NCI-H1092 (cell line): ENCODE measurements around the gene IFT52.
"Not testable (repeated sequence)": the region's sequence is repeated elsewhere in the genome, so short reads cannot be mapped to it uniquely, and the experiment has no call there.

Source experiments
- DNase-seq: peaks from one replicate; lab custom pipeline; 2025; lab: John Stamatoyannopoulos, UW

IFT52 gene

DNA sequence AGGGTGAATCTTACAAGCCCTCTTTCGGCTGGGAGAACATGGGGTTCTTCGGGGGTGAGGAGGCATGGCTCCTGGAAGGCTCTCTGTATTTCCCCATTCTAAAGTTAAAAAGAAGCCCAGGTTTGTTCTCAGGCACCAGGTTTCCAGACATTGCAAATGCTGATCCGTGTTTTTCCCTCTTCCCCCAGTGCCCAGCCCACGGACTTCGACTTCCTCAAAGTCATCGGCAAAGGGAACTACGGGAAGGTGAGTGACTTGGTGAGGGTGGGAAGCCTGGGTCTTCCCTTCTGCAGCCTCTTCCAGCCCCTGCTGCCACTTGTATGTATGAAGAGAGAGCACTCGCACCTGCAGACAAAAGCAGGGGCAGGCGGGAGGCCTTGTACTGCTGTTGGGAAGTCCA is 23.3 kb upstream of the IFT52 start:
- DNase-seq = no peak

DNA sequence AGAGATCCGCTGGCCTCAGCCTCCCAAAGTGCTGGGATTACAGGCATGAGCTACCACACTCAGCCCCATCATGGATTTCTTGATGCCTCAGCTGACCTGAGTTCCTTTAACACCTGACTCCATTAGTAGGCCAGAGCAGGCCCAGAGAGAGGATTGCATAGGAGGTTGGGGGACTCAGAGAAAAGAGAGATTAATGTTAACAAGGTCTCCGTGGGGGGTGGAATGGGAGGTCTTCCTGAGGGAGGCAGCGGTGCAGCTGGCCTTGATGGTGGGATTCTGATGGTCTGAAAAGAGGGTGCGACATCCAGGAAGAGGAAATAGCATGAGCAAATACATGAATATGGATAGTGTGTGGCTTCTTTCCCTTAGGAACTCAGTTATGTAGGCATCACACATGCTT is 22.0 kb upstream of the IFT52 start:
- no peak for DNase-seq

DNA sequence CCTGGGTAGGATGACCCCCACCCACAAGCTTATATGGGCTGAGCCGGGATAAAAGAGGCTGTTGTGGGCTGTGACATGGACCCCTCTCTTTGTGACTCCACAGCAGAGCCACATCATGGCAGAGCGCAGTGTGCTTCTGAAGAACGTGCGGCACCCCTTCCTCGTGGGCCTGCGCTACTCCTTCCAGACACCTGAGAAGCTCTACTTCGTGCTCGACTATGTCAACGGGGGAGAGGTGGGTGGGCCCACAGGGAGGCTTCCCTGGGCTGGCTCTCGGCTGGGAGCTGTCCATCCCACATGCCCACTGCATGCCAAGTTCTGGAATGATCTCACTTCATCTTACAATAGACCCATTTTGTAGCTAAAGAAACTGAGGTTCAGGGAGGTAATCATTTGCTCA is 21.5 kb upstream of the IFT52 start:
- no peak for DNase-seq

DNA sequence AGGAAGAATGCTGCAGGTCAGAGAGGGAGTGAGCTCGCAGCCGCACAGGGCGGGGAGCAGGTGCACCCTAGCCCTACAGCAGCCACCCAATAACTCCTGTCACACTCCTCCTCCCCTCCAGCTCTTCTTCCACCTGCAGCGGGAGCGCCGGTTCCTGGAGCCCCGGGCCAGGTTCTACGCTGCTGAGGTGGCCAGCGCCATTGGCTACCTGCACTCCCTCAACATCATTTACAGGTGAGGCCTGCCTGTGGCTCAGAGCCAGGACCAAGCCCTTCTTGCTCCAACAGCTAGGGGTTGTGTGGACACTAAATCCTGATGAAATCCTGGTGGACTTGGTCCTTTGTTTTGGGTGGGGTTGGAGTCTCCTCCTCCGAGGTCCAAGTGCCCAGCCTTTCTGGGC is 20.2 kb upstream of the IFT52 start:
- no peak for DNase-seq

DNA sequence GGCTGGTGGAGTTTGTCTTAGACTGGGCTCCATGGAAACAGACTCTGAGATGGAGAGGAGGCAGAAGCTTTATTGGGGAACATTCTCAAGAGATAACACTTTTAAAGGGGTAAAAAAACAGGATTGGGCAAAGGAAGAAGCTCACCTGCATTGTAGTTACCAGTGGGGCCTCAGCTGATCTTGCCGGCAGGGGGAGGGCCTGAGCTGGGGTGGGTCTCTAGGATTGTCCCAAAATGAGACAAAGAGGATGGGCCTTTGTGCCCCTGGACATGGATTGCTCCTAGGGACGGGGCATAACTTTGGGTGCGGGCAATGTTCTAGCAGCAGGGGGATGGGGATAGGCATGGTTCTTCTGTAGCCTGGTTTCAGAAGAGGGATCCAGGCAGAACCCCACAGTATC is 19.4 kb upstream of the IFT52 start:
- no peak for DNase-seq

GRCh38 chr20:43571771-43572170 is 19.0 kb upstream of the IFT52 start:
- DNase-seq = no peak

- no peak for DNase-seq
These were observed 17.8 kb upstream of the IFT52 start for GRCh38 chr20:43572891-43573290.

GRCh38 chr20:43576108-43576507 is 14.6 kb upstream of the IFT52 start:
- no peak for DNase-seq

- DNase-seq = no peak
These were observed 10.6 kb upstream of the IFT52 start for GRCh38 chr20:43579861-43580793.

DNA sequence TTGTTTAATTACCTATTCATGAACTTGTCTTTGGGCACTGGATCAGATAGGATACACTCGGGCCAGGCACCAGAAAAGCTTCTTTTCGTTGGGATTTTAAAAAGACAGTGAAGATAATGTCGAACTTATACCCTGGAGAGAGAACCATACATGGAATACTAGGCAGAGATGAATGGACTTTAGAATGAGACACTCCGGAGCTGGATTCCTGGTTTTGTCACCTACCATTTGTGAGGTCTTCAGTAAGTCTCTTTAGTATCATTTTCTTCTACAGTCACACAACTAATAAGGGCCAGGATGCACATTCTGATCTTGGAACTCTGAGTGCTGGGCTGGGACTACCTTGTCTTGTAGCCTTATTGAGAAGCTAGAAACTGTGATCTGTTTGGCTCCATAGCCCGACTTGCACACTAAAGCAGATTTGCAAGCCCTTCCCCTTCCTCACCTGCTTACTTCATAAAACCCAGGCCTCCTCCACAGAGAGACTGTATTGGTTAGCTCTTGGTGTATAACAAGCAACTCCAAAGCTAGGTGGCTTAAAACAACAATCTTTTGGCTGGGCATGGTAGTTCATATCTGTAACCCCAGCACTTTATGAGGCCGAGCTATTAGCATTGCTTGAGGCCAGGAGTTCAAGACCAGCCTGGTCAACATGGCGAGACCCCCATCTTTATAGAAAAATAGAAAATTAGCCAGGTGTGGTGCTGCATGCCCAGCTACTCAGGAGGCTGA is 7.4 kb upstream of the IFT52 start:
- no peak for DNase-seq

- no peak for DNase-seq
These were observed 6.7 kb upstream of the IFT52 start for GRCh38 chr20:43583982-43584432.

- DNase-seq = no peak
These were observed 6.1 kb upstream of the IFT52 start for GRCh38 chr20:43584448-43585136.

DNA sequence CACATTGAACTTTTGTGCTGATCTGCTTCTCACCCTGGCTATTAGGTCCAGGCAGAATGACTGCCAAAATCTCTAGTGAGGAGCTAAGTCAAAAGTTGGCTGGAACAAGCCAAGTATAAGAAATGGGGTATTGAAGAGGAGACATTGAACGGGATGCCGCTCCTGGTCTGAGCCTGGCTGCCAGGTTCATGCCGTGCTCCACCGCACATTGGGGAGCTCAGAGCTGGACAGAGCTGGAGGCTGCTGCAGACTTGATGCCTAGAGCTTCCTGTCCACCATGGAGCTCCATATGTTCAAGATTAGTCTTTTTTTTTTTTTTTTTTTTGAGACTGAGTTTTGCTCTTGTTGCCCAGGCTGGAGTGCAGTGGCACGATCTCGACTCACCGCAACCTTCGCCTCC is 4.1 kb upstream of the IFT52 start:
- DNase-seq = no peak

DNA sequence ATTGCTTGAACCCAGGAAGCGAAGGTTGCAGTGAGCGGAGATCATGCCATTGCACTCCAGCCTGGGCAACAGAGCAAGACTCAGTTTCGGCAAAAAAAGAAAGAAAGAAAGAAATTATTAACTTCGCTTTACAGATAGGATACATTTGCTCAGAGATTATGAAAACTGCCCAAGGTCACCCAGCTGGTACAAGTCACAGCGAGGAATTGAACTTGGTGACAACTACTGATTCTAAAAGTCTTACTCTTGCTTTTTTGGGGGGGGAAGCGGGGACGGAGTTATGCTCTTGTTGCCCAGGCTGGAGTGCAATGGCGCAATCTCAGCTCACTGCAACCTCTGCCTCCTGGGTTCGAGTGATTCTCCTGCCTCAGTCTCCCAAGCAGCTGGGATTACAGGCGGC is 2.2 kb upstream of the IFT52 start:
- not testable (repeated sequence) for DNase-seq

DNA sequence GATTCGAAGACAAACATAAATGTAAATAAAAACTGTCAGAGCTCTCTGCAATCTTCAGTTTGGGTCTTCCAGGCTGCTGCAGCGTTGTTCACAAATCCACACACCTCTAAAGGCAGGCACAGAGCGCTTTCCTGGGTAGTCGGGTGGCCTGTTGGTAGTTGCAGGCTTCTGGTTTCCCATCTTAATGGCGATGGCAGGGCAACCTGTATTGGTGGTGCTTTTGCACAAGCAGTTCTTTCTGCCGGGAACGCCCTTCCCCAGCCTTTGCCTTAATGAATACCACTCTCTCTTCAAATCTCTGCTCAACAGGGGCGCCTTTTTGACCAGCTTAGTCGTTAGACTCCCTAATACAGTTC is 723 bp upstream of the IFT52 start:
- no peak for DNase-seq

DNA sequence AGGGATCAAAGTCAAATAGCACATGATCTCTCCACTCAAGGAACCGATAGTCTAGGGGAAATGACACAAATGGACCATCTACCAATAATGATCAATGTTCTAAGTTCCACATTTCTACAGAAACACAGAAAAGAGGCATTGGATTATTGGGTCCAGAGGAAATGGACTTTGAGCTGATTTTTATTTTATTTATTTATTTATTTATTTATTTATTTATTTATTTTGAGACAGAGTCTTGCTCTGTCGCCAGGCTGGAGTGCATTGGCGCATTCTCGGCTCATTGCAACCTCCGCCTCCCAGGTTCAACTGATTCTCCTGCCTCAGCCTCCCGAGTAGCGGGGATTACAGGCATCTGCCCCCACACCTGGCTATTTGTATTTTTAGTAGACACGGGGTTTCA is 11.2 kb downstream of the IFT52 start:
- DNase-seq = not testable (repeated sequence)

DNA sequence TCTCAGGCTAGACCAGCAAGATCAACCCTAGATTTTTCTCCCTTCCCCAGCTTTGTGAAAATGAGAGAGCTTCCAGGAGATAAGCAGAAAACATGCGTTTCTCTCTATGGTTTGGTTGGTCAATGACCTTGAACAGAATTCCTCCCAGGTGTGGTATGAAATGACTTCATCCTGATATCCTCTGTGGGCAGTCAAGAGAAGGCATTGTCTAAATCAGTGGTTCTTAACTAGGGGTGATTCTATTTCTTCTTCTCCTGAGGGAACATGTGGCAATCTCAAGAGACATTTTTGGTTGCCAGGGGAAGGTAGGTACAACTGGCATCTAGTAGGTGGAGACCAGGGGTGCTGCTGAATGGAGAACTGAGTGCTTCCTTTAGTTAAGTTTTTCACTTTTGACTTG is 12.4 kb downstream of the IFT52 start:
- DNase-seq = no peak

DNA sequence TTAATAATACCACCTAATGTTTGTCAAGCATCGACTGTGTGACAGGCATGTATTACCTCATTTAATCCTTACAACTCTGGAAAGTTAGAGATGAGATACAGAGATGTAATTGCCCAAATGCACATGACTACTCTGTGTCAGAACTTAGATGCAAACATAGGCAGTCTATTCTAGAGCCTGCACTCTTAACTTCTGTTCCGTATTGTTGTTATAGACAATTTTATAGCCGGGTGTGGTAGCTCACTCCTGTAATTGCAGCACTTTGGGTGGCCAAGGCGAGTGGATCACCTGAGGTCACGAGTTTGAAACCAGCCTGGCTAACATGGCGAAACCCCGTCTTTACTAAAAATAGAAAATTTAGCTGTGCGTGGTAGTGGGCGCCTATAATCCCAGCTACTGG is 15.0 kb downstream of the IFT52 start:
- DNase-seq = no peak

GRCh38 chr20:43607278-43607677 is 16.5 kb downstream of the IFT52 start:
- DNase-seq = not testable (repeated sequence)

- DNase-seq = no peak
These were observed 40.9 kb downstream of the IFT52 start for GRCh38 chr20:43631598-43631997.

DNA sequence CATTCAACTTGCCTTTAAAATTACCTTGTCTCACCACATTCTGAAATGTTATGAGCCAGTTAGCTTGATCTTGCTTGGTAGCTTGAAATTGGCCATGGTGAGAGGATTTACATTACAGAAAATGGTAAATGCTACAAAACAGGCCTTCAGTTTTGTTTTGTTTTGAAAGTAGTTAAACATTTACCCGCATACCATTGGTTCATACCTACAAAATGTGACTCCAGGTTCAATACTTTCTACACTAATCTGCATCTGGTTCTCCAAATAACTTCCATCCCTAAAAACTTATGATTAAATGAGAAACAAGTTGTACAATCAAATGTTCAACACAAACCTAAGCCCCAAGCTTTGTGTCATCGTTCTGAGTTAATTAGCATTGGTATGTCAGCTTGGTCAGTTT is 45.7 kb downstream of the IFT52 start:
- DNase-seq = no peak

GRCh38 chr20:43642548-43642947 is 51.8 kb downstream of the IFT52 start:
- DNase-seq = no peak
